ENCODE results near the gene NEU2. TPM values are rescaled to one million over a fixed set of nuclear protein-coding genes. Genes with fewer than 3 reads are reported as not detected.

NEU2 gene
- total and polyA plus RNA-seq, 2 of the 4 experiments (the other 2 are of a cell fraction), result not detected

- Histone ChIP-seq H3K27ac (ENCODE audit: insufficient read depth, low read length) (no peak overlapping the region), H3K4me3 (ENCODE audit: insufficient read depth, low read depth, low read length) (no peak overlapping the region), H4K8ac (ENCODE audit: low read depth in 2 of 2, low read length in 2 of 2) (no peak overlapping the region), H3K4me1 (ENCODE audit: control insufficient read depth, insufficient read depth, low read length) (no peaks in the 10 kb centered on the region), H2BK15ac (ENCODE audit: low read depth, low read length) (no peak overlapping the region), H2AFZ (replicated peaks; ENCODE audit: low read length, poor library complexity) (no peak overlapping the region), H2BK20ac (ENCODE audit: low read depth, low read length) (no peak overlapping the region), H3K14ac (replicated peaks; ENCODE audit: low read depth, low read length) (no peak overlapping the region), H2BK5ac (ENCODE audit: low read depth, low read length, poor library complexity, severe bottlenecking) (no peak overlapping the region), H3K36me3 (ENCODE audit: control insufficient read depth, insufficient read depth, low read length) (no peaks in the 10 kb centered on the region), H3K9ac (ENCODE audit: low read depth, low read length) (no peak overlapping the region), H3K4me2 (ENCODE audit: low read depth, low read length) (no peak overlapping the region), H3K18ac (ENCODE audit: low read depth, low read length) (no peak overlapping the region), H3K4ac (ENCODE audit: low read depth, low read length) (no peak overlapping the region), H4K20me1 (ENCODE audit: insufficient read depth, low read length) (no peaks in the 10 kb centered on the region), H2AK5ac (ENCODE audit: low read depth, low read length) (no peak overlapping the region), H4K91ac (ENCODE audit: insufficient read depth, low read depth, low read length) (no peak overlapping the region), H3K56ac (ENCODE audit: extremely low read depth, insufficient read depth, low read length) (no peak overlapping the region), H2BK120ac (ENCODE audit: low read depth, low read length) (no peak overlapping the region), H2AK9ac (replicated peaks; ENCODE audit: low read depth, low read length, poor library complexity) (no peak overlapping the region), H3K23ac (ENCODE audit: low read depth, low read length) (no peak overlapping the region), H3K27me3 (ENCODE audit: control insufficient read depth, insufficient read depth, low read length) (peaks cover 7% of the 10 kb centered on the region), H4K5ac (ENCODE audit: low read depth, low read length) (no peak overlapping the region), H3K9me3 (ENCODE audit: control insufficient read depth, insufficient read depth, low read length) (no peaks in the 10 kb centered on the region), H3K79me1 (ENCODE audit: low read depth in 1 of 2, low read length in 2 of 2) (no peaks in the 10 kb centered on the region), H3K9me1 (ENCODE audit: insufficient read depth, low read length) (no peaks in the 10 kb centered on the region)
- ChIA-PET CTCF (no interaction called here), POLR2A (ENCODE audit: unreplicated experiment) (no interaction called here)
- DNase-seq (no peak), ATAC-seq (ENCODE audit: low read depth) (no peak)
- in situ Hi-C loops (cut with MboI; ENCODE audit: low sequenced_read_pairs) (no loop called here), intact Hi-C loops (cut with micrococcal nuclease) (no loop called here), dilution Hi-C loops (cut with HindIII; ENCODE audit: low sequenced_read_pairs, unreplicated experiment) (no loop called here)
- BruUV-seq (replicated peaks), result no TSS peak
- WGBS, 2 experiments (ENCODE audit: extremely low coverage in 2 of 2, insufficient read length in 1 of 2), result 73% methylated on average over 7 of the region's 18 CpGs; no CpG with 5 or more reads in 1 of the 2 experiments
- TF ChIP-seq BHLHE40 (IDR thresholded peaks at IDR 0.05; ENCODE audit: low read depth, low read length) (no peak), CHD1 (IDR thresholded peaks at IDR 0.05; ENCODE audit: low read depth, low read length) (no peak), RFX5 (IDR thresholded peaks at IDR 0.05; ENCODE audit: low read depth, low read length) (no peak), RAD21 (IDR thresholded peaks at IDR 0.05; ENCODE audit: low read length) (no peak), MAZ (IDR thresholded peaks at IDR 0.05; ENCODE audit: borderline replicate concordance, low read depth, low read length) (no peak), CTCF (conservative IDR thresholded peaks at IDR 0.05; ENCODE audit: low read depth, low read length) (no peak), MAFK (IDR thresholded peaks at IDR 0.05; ENCODE audit: low read depth, low read length) (no peak), NFE2L2 (IDR thresholded peaks at IDR 0.05; ENCODE audit: low read depth, low read length) (no peak), MXI1 (IDR thresholded peaks at IDR 0.05; ENCODE audit: borderline replicate concordance, low read depth, low read length) (no peak), USF2 (IDR thresholded peaks at IDR 0.05; ENCODE audit: low read depth, low read length) (no peak), POLR2A (IDR thresholded peaks at IDR 0.05; ENCODE audit: low read depth, low read length) (no peak), ELK1 (IDR thresholded peaks at IDR 0.05; ENCODE audit: borderline replicate concordance, low read depth, low read length) (no peak), SMC3 (IDR thresholded peaks at IDR 0.05; ENCODE audit: low read depth, low read length) (no peak), FOS (IDR thresholded peaks at IDR 0.05; ENCODE audit: low read depth, low read length) (no peak), CEBPB (IDR thresholded peaks at IDR 0.05; ENCODE audit: low read depth, low read length) (no peak)
These were observed 34.5 kb upstream of the NEU2 start for GRCh38 chr2:232997749-232998665.

Data from IMR-90 (cell line).